PC-9 (cell line): ENCODE results near the gene RETREG3.

Source experiments
- CTCF ChIP-seq: fragments of 200-600 bp; sonication (generic); conservative IDR thresholded peaks from 2 replicates; pipeline ENCODE4 v1.6.1; 2017; ENCODE audit warnings: mixed run types, antibody characterized with exemption, mild to moderate bottlenecking, moderate library complexity
- EZH2 ChIP-seq: fragments of 200-600 bp; sonication (generic); IDR thresholded peaks from 2 replicates; pipeline ENCODE4 v1.8.0; 2017; ENCODE audit warnings: antibody characterized with exemption, low read depth

GRCh38 chr17:42543190-42544079 is 65.7 kb downstream of the RETREG3 start:
- TF ChIP-seq EZH2 (no peak), CTCF (no peak)
